A549 (cell line): ENCODE results near the gene MYCBP. TPM values are rescaled to one million over a fixed set of nuclear protein-coding genes. Genes with fewer than 3 reads are reported as not detected.

ENCODE experiments used
- ATAC-seq, 2 experiments: fragments of 200-7000 bp in 1 of 2; fragments of >200 bp in 1 of 2; cut with Nextera tagmentation in 1 of 2; cut with Tn5 transposase in 1 of 2; 3 replicates each; pipeline versions ENCODE4 v1.8.0 to v1.9.1; 2018 to 2020; ENCODE audit warnings: mild to moderate bottlenecking in 1 of 2, moderate library complexity in 1 of 2
- CTCF ChIA-PET: fragments of 300-600 bp; sonication (Branson Sonifier 250); formaldehyde crosslinking; extraction: SDS; loops from one replicate; lab custom pipeline; 2021; ENCODE audit warnings: antibody characterized with exemption, inconsistent platforms; lab: Yijun Ruan, JAX
- POLR2A ChIA-PET: fragments of 350-600 bp; formaldehyde crosslinking; extraction: SDS; loops from one replicate; lab custom pipeline; 2021; ENCODE audit warnings: antibody characterized with exemption, inconsistent platforms; lab: Yijun Ruan, JAX
- DNase-seq, 2 experiments: peaks; one replicate each; pipeline versions ENCODE4 v3.0.0 to v3.0.0-alpha.2; 2011 to 2016; ENCODE audit warnings: low read depth in 1 of 2, low spot score in 1 of 2
- FAIRE-seq: peaks from 2 replicates; lab custom pipeline; 2011; peaks lifted over from hg19 to GRCh38; lab: Jason Lieb, UNC
- H3K27ac ChIP-seq, 2 experiments: fragments of >200 bp; sonication (Bioruptor Twin); formaldehyde crosslinking; 3 replicates each; pipeline ENCODE4 v1.5.1; 2016 to 2017
- H3K4me1 ChIP-seq: fragments of >200 bp; sonication (Bioruptor Twin); formaldehyde crosslinking; 3 replicates; pipeline ENCODE4 v1.6.1; 2016
- H3K4me2 ChIP-seq: fragments of >200 bp; sonication (Bioruptor Twin); formaldehyde crosslinking; 3 replicates; pipeline ENCODE4 v1.6.1; 2016
- H3K4me3 ChIP-seq: fragments of >200 bp; sonication (Bioruptor Twin); formaldehyde crosslinking; 3 replicates; pipeline ENCODE4 v1.5.1; 2016
- H3K9me3 ChIP-seq: fragments of >200 bp; sonication (Bioruptor Twin); formaldehyde crosslinking; 3 replicates; pipeline ENCODE4 v1.6.1; 2016
- CBX2 ChIP-seq: fragments of 200-600 bp; sonication (generic); IDR thresholded peaks from 2 replicates; pipeline ENCODE4 v1.6.1; 2016; ENCODE audit warnings: low read depth, mild to moderate bottlenecking, borderline replicate concordance
- CBX8 ChIP-seq: fragments of 200-600 bp; sonication (generic); IDR thresholded peaks from 2 replicates; pipeline ENCODE4 v1.6.1; 2016
- CEBPB ChIP-seq, 2 experiments: fragments of >200 bp in 1 of 2; sonication (Bioruptor Twin) in 1 of 2; formaldehyde crosslinking in 1 of 2; IDR thresholded peaks; 2 replicates each; pipeline ENCODE4 v1.6.1; 2012 to 2016
- FOXS1 ChIP-seq: fragments of 250-450 bp; sonication (Bioruptor Pico); IDR thresholded peaks from 2 replicates; pipeline ENCODE4 v1.5.0; 2020; ENCODE audit warnings: mild to moderate bottlenecking, moderate library complexity
- HDAC2 ChIP-seq: fragments of 200-600 bp; sonication (generic); IDR thresholded peaks from 2 replicates; pipeline ENCODE4 v1.6.1; 2016
- HOXA7 ChIP-seq: fragments of 250-450 bp; sonication (Bioruptor Pico); IDR thresholded peaks from 2 replicates; pipeline ENCODE4 v1.5.0; 2020; ENCODE audit warnings: mild to moderate bottlenecking, moderate library complexity
- HOXB13 ChIP-seq: fragments of 250-450 bp; sonication (Bioruptor Pico); IDR thresholded peaks from 2 replicates; pipeline ENCODE4 v1.5.0; 2020; ENCODE audit warnings: low read depth, mild to moderate bottlenecking, moderate library complexity
- JUNB ChIP-seq: fragments of >200 bp; sonication (Bioruptor Twin); formaldehyde crosslinking; IDR thresholded peaks from 2 replicates; pipeline ENCODE4 v1.6.1; 2016
- KDM1A ChIP-seq: fragments of 200-600 bp; sonication (generic); IDR thresholded peaks from 2 replicates; pipeline ENCODE4 v1.6.1; 2016; ENCODE audit warnings: low read depth, mild to moderate bottlenecking
- KDM5A ChIP-seq: fragments of 200-600 bp; sonication (generic); IDR thresholded peaks from 2 replicates; pipeline ENCODE4 v1.6.1; 2016; ENCODE audit warnings: antibody characterized with exemption, mild to moderate bottlenecking
- MAZ ChIP-seq: fragments of 150-350 bp; IDR thresholded peaks from 2 replicates; pipeline ENCODE4 v1.6.1; 2014; ENCODE audit warnings: antibody characterized with exemption, low read depth, low read length, borderline replicate concordance
- NFE2L2 ChIP-seq: fragments of 150-350 bp; conservative IDR thresholded peaks from 2 replicates; pipeline ENCODE4 v1.6.1; 2014; ENCODE audit warnings: low read length
- NPAS2 ChIP-seq: fragments of 250-450 bp; sonication (Bioruptor Pico); IDR thresholded peaks from 2 replicates; pipeline ENCODE4 v1.8.0; 2022; ENCODE audit warnings: mild to moderate bottlenecking, moderate library complexity, borderline replicate concordance
- NR3C1 ChIP-seq: fragments of >200 bp; sonication (Bioruptor Twin); formaldehyde crosslinking; IDR thresholded peaks from 3 replicates; pipeline ENCODE4 v1.6.1; 2017
- PHF8 ChIP-seq: fragments of 200-600 bp; sonication (generic); IDR thresholded peaks from 2 replicates; pipeline ENCODE4 v1.6.1; 2016; ENCODE audit warnings: low read depth, mild to moderate bottlenecking, antibody characterized with exemption, moderate library complexity, borderline replicate concordance
- RAD21 ChIP-seq, 2 experiments: fragments of >200 bp in 1 of 2; sonication (Bioruptor Twin) in 1 of 2; formaldehyde crosslinking in 1 of 2; IDR thresholded peaks in 1 of 2; conservative IDR thresholded peaks in 1 of 2; 2 replicates in 1 of 2; 3 replicates in 1 of 2; pipeline ENCODE4 v1.6.1; 2012 to 2018; ENCODE audit warnings: inconsistent platforms in 1 of 2
- TP53 ChIP-seq: fragments of 250-450 bp; sonication (Bioruptor Pico); IDR thresholded peaks from 2 replicates; pipeline ENCODE4 v1.5.0; 2021; ENCODE audit warnings: mild to moderate bottlenecking, moderate library complexity
- ZFP36 ChIP-seq: fragments of 450-650 bp; IDR thresholded peaks from 2 replicates; pipeline ENCODE4 v1.6.1; 2014; ENCODE audit warnings: borderline replicate concordance; ENCODE audit not compliant: partially characterized antibody
- WGBS: methylation state at CpG from one replicate; pipeline ENCODE4 v1.1.6; 2017; ENCODE audit errors: missing lambda C conversion rate; 5-methylcytosine and 5-hydroxymethylcytosine counted together
- polyA plus RNA-seq, 4 experiments: library from polyadenylated mRNA; depleted of rRNA in 3 of 4; stranded (reverse); fragments of >200 nt; fragmentation: RNase III in 1 of 4; extraction: RNeasy Plus Mini Kit Qiagen cat#74134 plus additional on column Dnase treatment in 1 of 4; gene quantifications; 2 replicates in 3 of 4; 3 replicates in 1 of 4; pipeline ENCODE4 v1.2.3, GENCODE V29; 2011 to 2017
- TF ChIP-seq, protein P1 (sequence below): IDR thresholded peaks from 2 replicates; pipeline ENCODE4 v1.6.1; 2012
- TF ChIP-seq, protein P2 (sequence below): IDR thresholded peaks from 2 replicates; pipeline ENCODE4 v1.6.1; 2012
- TF ChIP-seq, protein P3 (sequence below): fragments of >200 bp; sonication (Bioruptor Twin); formaldehyde crosslinking; IDR thresholded peaks from 2 replicates; pipeline ENCODE4 v1.6.1; 2016
- TF ChIP-seq, protein P4 (sequence below): fragments of >200 bp; sonication (Bioruptor Twin); formaldehyde crosslinking; IDR thresholded peaks from 3 replicates; pipeline ENCODE4 v1.6.1; 2016
- TF ChIP-seq, protein P5 (sequence below): fragments of 250-450 bp; sonication (Bioruptor Pico); IDR thresholded peaks from 2 replicates; pipeline ENCODE4 v1.5.0; 2021; ENCODE audit warnings: mild to moderate bottlenecking, moderate library complexity, borderline replicate concordance

Gene MYCBP
- polyA plus RNA-seq, 2 of the 4 experiments (the other 2 are of a cell fraction), result 25.0 to 25.5 TPM

DNA sequence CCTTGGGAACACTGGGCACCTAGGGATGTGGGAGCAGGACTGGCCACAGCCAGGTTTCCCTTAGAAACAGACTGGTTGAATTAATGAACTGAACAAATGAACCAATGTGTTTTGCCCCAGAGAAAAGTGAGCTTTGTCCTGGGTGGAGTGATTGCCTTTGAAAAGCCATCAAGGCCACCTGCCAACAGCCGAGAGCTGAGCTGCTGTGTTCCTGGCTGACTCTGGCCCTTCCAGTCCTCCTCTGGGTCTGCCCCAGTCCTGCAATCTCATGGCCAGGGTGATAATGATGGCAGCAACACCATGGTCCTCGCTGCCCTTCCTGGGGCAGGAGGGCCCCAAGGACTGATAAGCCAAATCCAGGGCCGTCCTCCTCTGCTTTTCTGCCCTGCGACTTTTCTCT is 26.4 kb upstream of the MYCBP start:
- Histone ChIP-seq H3K4me2 (no peak overlapping the region), H3K4me1 (no peaks in the 10 kb centered on the region), H3K27ac (no peak overlapping the region), H3K9me3 (no peaks in the 10 kb centered on the region), H3K4me3 (no peak overlapping the region)
- ATAC-seq, result no peak
- no peak for FAIRE-seq
- TF ChIP-seq RAD21 (conservative IDR thresholded peaks at IDR 0.05 in 1 of 2, IDR thresholded peaks at IDR 0.05 in 1 of 2) (no peak), CEBPB (IDR thresholded peaks at IDR 0.05) (no peak), PHF8 (no peak), TP53 (CRISPR knock-in tag) (no peak), NPAS2 (no peak), FOXS1 (CRISPR knock-in tag) (no peak), NR3C1 (no peak), HDAC2 (no peak)
- ChIA-PET CTCF (no interaction called here), POLR2A (no interaction called here)
- DNase-seq, result no peak
- 85% methylated on average over 4 of the region's 4 CpGs for WGBS

DNA sequence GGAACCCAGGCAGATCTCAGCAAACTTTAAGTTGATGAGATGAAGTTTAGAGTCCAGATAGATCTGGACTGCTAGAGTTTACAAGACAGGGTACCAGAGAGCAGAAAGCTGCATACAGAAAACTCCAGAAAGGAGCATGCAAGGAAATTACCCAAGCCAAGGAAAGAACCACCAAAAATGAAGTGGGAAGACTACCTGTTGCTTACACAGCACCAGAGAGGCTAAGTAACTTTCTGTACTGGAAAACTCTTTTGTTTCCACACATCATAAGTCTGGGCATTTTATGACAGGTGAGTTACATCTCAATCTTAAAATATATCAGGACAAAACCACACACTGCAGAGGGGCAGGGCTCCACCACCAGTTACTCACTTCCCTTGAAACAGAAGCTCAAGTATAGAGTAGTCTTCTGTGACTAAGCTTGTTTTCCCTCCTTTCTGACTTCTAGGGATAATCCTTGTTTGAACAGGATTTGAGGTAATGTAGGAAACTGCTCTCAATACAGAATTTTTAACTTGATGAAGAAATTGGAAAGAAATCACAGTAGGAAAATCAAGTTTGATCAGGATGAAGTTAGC is 25.6 kb upstream of the MYCBP start:
- no peak for FAIRE-seq
- ATAC-seq, result peak in 1 of 2 experiments; percentile 39; a peak in 1 of 6 replicates
- ChIA-PET CTCF (interaction anchor here (1.0 kb wide), 1 partner anchor 11 kb away, joined by 3 read pairs; no protein-coding TSS in a partner anchor), POLR2A (no interaction called here)
- Histone ChIP-seq H3K9me3 (no peaks in the 10 kb centered on the region), H3K4me3 (no peak overlapping the region), H3K27ac (no peak overlapping the region), H3K4me1 (no peaks in the 10 kb centered on the region), H3K4me2 (no peak overlapping the region)
- no peak for DNase-seq
- TF ChIP-seq JUNB, result no peak
- TF ChIP-seq, protein P1, sequence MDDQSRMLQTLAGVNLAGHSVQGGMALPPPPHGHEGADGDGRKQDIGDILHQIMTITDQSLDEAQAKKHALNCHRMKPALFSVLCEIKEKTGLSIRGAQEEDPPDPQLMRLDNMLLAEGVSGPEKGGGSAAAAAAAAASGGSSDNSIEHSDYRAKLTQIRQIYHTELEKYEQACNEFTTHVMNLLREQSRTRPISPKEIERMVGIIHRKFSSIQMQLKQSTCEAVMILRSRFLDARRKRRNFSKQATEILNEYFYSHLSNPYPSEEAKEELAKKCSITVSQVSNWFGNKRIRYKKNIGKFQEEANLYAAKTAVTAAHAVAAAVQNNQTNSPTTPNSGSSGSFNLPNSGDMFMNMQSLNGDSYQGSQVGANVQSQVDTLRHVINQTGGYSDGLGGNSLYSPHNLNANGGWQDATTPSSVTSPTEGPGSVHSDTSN, result no peak
- no peak for TF ChIP-seq MAZ
- TF ChIP-seq ZFP36, result no peak
- TF ChIP-seq NFE2L2, result no peak
- TF ChIP-seq NR3C1, result no peak
- no peak for TF ChIP-seq RAD21 (conservative IDR thresholded peaks at IDR 0.05 in 1 of 2, IDR thresholded peaks at IDR 0.05 in 1 of 2)
- no peak for TF ChIP-seq CBX2
- TF ChIP-seq, protein P2, sequence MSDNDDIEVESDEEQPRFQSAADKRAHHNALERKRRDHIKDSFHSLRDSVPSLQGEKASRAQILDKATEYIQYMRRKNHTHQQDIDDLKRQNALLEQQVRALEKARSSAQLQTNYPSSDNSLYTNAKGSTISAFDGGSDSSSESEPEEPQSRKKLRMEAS, result no peak
- TF ChIP-seq KDM1A, result no peak
- TF ChIP-seq, protein P3, sequence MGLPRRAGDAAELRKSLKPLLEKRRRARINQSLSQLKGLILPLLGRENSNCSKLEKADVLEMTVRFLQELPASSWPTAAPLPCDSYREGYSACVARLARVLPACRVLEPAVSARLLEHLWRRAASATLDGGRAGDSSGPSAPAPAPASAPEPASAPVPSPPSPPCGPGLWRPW, result no peak
- TF ChIP-seq HDAC2, result no peak
- TF ChIP-seq KDM5A, result no peak
- no peak for TF ChIP-seq CBX8

DNA sequence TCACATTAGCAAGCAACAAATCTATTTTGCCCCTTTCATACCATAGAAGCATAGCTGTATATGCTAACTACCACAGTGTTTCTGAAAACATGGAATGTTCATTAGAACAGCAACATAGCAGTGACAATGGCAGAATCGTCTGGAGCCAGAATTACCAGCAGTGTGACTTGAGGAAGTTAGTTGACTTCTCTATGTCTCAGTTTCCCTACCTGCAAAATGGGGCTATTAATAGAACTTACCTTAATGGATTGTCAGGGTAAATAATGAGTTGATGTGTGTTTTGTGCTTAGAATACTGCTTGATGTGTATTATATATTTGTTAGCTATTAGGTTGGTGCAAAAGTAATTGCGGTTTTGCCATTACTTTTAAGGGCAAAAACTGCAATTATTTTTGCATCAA is 23.0 kb upstream of the MYCBP start:
- Histone ChIP-seq H3K27ac (no peak overlapping the region), H3K9me3 (no peaks in the 10 kb centered on the region), H3K4me2 (no peak overlapping the region), H3K4me3 (no peak overlapping the region), H3K4me1 (no peaks in the 10 kb centered on the region)
- ChIA-PET CTCF (no interaction called here), POLR2A (no interaction called here)
- DNase-seq (no peak), FAIRE-seq (no peak), ATAC-seq (no peak)
- 99% methylated on average over 2 of the region's 2 CpGs for whole genome bisulfite sequencing
- TF ChIP-seq HOXB13 (CRISPR knock-in tag) (no peak), CBX2 (no peak), HOXA7 (no peak)
- TF ChIP-seq, protein P4, sequence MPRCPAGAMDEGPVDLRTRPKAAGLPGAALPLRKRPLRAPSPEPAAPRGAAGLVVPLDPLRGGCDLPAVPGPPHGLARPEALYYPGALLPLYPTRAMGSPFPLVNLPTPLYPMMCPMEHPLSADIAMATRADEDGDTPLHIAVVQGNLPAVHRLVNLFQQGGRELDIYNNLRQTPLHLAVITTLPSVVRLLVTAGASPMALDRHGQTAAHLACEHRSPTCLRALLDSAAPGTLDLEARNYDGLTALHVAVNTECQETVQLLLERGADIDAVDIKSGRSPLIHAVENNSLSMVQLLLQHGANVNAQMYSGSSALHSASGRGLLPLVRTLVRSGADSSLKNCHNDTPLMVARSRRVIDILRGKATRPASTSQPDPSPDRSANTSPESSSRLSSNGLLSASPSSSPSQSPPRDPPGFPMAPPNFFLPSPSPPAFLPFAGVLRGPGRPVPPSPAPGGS, result no peak
- TF ChIP-seq, protein P5, sequence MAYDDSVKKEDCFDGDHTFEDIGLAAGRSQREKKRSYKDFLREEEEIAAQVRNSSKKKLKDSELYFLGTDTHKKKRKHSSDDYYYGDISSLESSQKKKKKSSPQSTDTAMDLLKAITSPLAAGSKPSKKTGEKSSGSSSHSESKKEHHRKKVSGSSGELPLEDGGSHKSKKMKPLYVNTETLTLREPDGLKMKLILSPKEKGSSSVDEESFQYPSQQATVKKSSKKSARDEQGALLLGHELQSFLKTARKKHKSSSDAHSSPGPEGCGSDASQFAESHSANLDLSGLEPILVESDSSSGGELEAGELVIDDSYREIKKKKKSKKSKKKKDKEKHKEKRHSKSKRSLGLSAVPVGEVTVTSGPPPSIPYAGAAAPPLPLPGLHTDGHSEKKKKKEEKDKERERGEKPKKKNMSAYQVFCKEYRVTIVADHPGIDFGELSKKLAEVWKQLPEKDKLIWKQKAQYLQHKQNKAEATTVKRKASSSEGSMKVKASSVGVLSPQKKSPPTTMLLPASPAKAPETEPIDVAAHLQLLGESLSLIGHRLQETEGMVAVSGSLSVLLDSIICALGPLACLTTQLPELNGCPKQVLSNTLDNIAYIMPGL (CRISPR knock-in tag), result no peak
